Choroid plexus epithelial cell (primary cell): Measurements from ENCODE around the gene TRANK1.

Source experiments
- DNase-seq: peaks from one replicate; pipeline ENCODE4 v3.0.0-alpha.2; 2010; ENCODE audit warnings: low read depth
- H3K4me3 ChIP-seq: 2 replicates; pipeline ENCODE4 v1.5.1; 2011; ENCODE audit warnings: low read depth, mild to moderate bottlenecking, control low read depth, low read length, moderate library complexity
- CTCF ChIP-seq: conservative IDR thresholded peaks from 2 replicates; pipeline ENCODE4 v1.5.1; 2011; ENCODE audit warnings: low read depth, mild to moderate bottlenecking, control low read depth, inconsistent platforms, low read length, moderate library complexity

Gene TRANK1

GRCh38 chr3:36840453-36840921 is 104.4 kb downstream of the TRANK1 start:
- DNase-seq: peak; percentile 41
- TF ChIP-seq CTCF: no peak
- H3K4me3 ChIP-seq: no peak overlapping the region

- peak; percentile 6 for DNase-seq
- peak; percentile 44 for TF ChIP-seq CTCF
- no peak overlapping the region for H3K4me3 ChIP-seq
These were observed 107.8 kb downstream of the TRANK1 start for GRCh38 chr3:36837089-36837488.

GRCh38 chr3:36833160-36833814 is 111.6 kb downstream of the TRANK1 start:
- H3K4me3 ChIP-seq: no peak overlapping the region
- DNase-seq: no peak
- TF ChIP-seq CTCF: no peak

GRCh38 chr3:36832406-36832805 is 112.4 kb downstream of the TRANK1 start:
- no peak for TF ChIP-seq CTCF
- DNase-seq: no peak
- no peak overlapping the region for H3K4me3 ChIP-seq

- no peak overlapping the region for H3K4me3 ChIP-seq
- DNase-seq: no peak
- TF ChIP-seq CTCF: no peak
These were observed 117.7 kb downstream of the TRANK1 start for GRCh38 chr3:36827133-36827532.

- no peak for TF ChIP-seq CTCF
- no peak for DNase-seq
- H3K4me3 ChIP-seq: no peak overlapping the region
These were observed 118.6 kb downstream of the TRANK1 start for GRCh38 chr3:36826240-36826639.

- TF ChIP-seq CTCF: no peak
- H3K4me3 ChIP-seq: no peak overlapping the region
- DNase-seq: no peak
These were observed 120.4 kb downstream of the TRANK1 start for GRCh38 chr3:36824443-36824842.
